ENCODE data around the gene CABCOCO1.

The CABCOCO1 gene

GRCh38 chr10:61776615-61777266, 114.0 kb downstream of the CABCOCO1 start:
- intact Hi-C loops (cut with DNase I; ENCODE audit: low total_unique reads) = no loop called here
- DNase-seq = no peak
- H3K4me3 ChIP-seq = no peak overlapping the region

GRCh38 chr10:61778137-61778536, 115.4 kb downstream of the CABCOCO1 start:
- TF ChIP-seq, protein P1, sequence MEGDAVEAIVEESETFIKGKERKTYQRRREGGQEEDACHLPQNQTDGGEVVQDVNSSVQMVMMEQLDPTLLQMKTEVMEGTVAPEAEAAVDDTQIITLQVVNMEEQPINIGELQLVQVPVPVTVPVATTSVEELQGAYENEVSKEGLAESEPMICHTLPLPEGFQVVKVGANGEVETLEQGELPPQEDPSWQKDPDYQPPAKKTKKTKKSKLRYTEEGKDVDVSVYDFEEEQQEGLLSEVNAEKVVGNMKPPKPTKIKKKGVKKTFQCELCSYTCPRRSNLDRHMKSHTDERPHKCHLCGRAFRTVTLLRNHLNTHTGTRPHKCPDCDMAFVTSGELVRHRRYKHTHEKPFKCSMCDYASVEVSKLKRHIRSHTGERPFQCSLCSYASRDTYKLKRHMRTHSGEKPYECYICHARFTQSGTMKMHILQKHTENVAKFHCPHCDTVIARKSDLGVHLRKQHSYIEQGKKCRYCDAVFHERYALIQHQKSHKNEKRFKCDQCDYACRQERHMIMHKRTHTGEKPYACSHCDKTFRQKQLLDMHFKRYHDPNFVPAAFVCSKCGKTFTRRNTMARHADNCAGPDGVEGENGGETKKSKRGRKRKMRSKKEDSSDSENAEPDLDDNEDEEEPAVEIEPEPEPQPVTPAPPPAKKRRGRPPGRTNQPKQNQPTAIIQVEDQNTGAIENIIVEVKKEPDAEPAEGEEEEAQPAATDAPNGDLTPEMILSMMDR (IDR thresholded peaks at IDR 0.05) = no peak

More at GRCh38 chr10:61776615-61777266, 114.0 kb downstream of the CABCOCO1 start:
- no peaks in the 10 kb centered on the region for H3K27me3 ChIP-seq
- no peaks in the 10 kb centered on the region for H3K9me3 ChIP-seq
- TF ChIP-seq, protein P1 (IDR thresholded peaks at IDR 0.05) = no peak
- H3K27ac ChIP-seq = no peak overlapping the region
- no peaks in the 10 kb centered on the region for H3K36me3 ChIP-seq
- peaks cover 0 to 14% (median 0%) of the 10 kb centered on the region in 4 donors for H3K4me1 ChIP-seq

DNA sequence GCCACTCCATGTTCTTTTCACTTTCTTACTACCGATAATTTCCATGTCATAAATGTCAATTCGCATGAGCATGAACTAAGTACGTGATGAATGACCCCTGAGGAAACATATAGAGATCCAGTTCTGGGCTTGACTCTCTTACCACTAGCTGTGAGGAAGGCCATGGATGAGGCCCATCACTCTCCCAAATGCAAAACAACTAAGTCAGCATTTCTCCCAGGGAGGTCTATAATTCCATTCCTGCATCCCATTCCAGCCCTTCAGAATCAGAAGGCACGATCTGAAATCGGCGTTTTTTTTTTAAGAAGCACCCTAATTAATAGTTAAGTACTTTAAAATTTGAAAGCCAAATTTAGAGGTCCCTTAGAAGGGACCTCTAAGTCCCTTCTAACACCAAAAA, 116.5 kb downstream of the CABCOCO1 start:
- intact Hi-C loops (cut with DNase I; ENCODE audit: low total_unique reads) = no loop called here
- Histone ChIP-seq H3K4me1 (peaks cover 0 to 14% (median 0%) of the 10 kb centered on the region in 4 donors), H3K36me3 (no peaks in the 10 kb centered on the region), H3K4me3 (no peak overlapping the region), H3K27ac (peak overlapping the region in 1 of 2 donors; percentile 41), H3K9me3 (no peaks in the 10 kb centered on the region), H3K27me3 (no peaks in the 10 kb centered on the region)
- DNase-seq = no peak
- TF ChIP-seq, protein P1 (IDR thresholded peaks at IDR 0.05) = no peak

More at GRCh38 chr10:61778137-61778536, 115.4 kb downstream of the CABCOCO1 start:
- DNase-seq = no peak
- Histone ChIP-seq H3K4me1 (peaks cover 0 to 14% (median 0%) of the 10 kb centered on the region in 4 donors), H3K27me3 (no peaks in the 10 kb centered on the region), H3K36me3 (no peaks in the 10 kb centered on the region), H3K27ac (no peak overlapping the region), H3K4me3 (no peak overlapping the region), H3K9me3 (no peaks in the 10 kb centered on the region)
- intact Hi-C loops (cut with DNase I; ENCODE audit: low total_unique reads) = no loop called here

GRCh38 chr10:61779950-61780659, 117.4 kb downstream of the CABCOCO1 start:
- intact Hi-C loops (cut with DNase I; ENCODE audit: low total_unique reads) = no loop called here
- Histone ChIP-seq H3K4me3 (peak overlapping the region in 1 of 2 donors; percentile 22), H3K27me3 (no peaks in the 10 kb centered on the region), H3K4me1 (peaks cover 0 to 14% (median 0%) of the 10 kb centered on the region in 4 donors), H3K36me3 (no peaks in the 10 kb centered on the region), H3K27ac (peak overlapping the region; percentile 41 to 60), H3K9me3 (no peaks in the 10 kb centered on the region)
- TF ChIP-seq, protein P1 (IDR thresholded peaks at IDR 0.05) = no peak
- DNase-seq = peak; percentile 43 to 76

DNA sequence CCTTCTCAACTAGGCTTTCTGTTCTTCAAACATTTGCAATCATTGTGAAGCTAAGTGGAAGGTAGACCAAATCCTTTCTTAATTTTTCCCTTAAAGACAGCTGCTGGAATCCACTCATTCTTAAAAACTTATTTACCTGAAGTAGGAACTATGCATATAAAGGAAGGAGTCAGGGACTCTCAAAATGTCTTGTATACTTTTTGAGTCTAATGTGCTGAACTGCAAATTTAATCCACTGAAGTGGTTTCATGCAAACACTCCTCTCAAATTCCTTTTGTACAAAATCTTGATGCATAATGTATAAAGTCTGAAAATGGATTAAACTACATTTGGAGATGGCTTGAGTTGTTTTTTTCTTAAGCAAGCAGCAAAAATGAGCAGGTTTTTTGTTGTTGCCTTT, 118.0 kb downstream of the CABCOCO1 start:
- peak overlapping the region; percentile 41 to 60 for H3K27ac ChIP-seq
- H3K4me3 ChIP-seq = no peak overlapping the region
- TF ChIP-seq, protein P1 (IDR thresholded peaks at IDR 0.05) = no peak
- no peak for DNase-seq
- no peaks in the 10 kb centered on the region for H3K27me3 ChIP-seq
- peaks cover 0 to 14% (median 0%) of the 10 kb centered on the region in 4 donors for H3K4me1 ChIP-seq
- no peaks in the 10 kb centered on the region for H3K36me3 ChIP-seq
- H3K9me3 ChIP-seq = no peaks in the 10 kb centered on the region
- intact Hi-C loops (cut with DNase I; ENCODE audit: low total_unique reads) = no loop called here

Measured in tibial artery (tissue), 4 donors.